GM23338 (cell line): ENCODE results near the gene NOC2L. TPM values are rescaled to one million over a fixed set of nuclear protein-coding genes. Genes with fewer than 3 reads are reported as not detected.
"Not testable (repeated sequence)": the region's sequence is repeated elsewhere in the genome, so short reads cannot be mapped to it uniquely, and the experiment has no call there.

ENCODE experiments used
- ATAC-seq: fragments of 200-7000 bp; cut with Tn5 transposase; 3 replicates; pipeline ENCODE4 v1.9.1; 2020
- DNase-seq: peaks from one replicate; pipeline ENCODE4 v3.0.0-alpha.2; 2015; ENCODE audit warnings: low spot score
- H2AFZ ChIP-seq: fragments of 200-600 bp; sonication (generic); 2 replicates; pipeline ENCODE4 v1.8.0; 2016; ENCODE audit warnings: antibody characterized with exemption, mild to moderate bottlenecking, moderate library complexity
- H3F3A ChIP-seq: fragments of 200-600 bp; sonication (generic); replicated peaks from 2 replicates; pipeline ENCODE4 v1.8.0; 2017; ENCODE audit warnings: antibody characterized with exemption, mixed run types, low read depth
- H3K27ac ChIP-seq: fragments of 200-600 bp; sonication (generic); 2 replicates; pipeline ENCODE4 v1.6.1; 2016; ENCODE audit warnings: low read depth
- H3K27me3 ChIP-seq: fragments of 200-600 bp; sonication (generic); 2 replicates; pipeline ENCODE4 v1.8.0; 2016; ENCODE audit warnings: mild to moderate bottlenecking, mixed run types, moderate library complexity; ENCODE audit not compliant: insufficient read depth
- H3K36me3 ChIP-seq: fragments of 200-600 bp; sonication (generic); 2 replicates; pipeline ENCODE4 v1.8.0; 2016; ENCODE audit warnings: mild to moderate bottlenecking; ENCODE audit not compliant: insufficient read depth
- H3K4me1 ChIP-seq: fragments of 200-600 bp; sonication (generic); 2 replicates; pipeline ENCODE4 v1.8.0; 2016; ENCODE audit warnings: mild to moderate bottlenecking, moderate library complexity; ENCODE audit not compliant: insufficient read depth
- H3K4me2 ChIP-seq: fragments of 200-600 bp; sonication (generic); 2 replicates; pipeline ENCODE4 v1.7.1; 2017; ENCODE audit warnings: mixed run types
- H3K4me3 ChIP-seq: fragments of 200-600 bp; sonication (generic); 2 replicates; pipeline ENCODE4 v1.6.1; 2016; ENCODE audit warnings: mixed run types
- H3K79me2 ChIP-seq: fragments of 200-600 bp; sonication (generic); replicated peaks from 2 replicates; pipeline ENCODE4 v1.8.0; 2017; ENCODE audit warnings: mild to moderate bottlenecking; ENCODE audit not compliant: insufficient read depth
- H3K9me2 ChIP-seq: fragments of 200-600 bp; sonication (generic); 2 replicates; pipeline ENCODE4 v1.8.0; 2017; ENCODE audit not compliant: insufficient read depth
- H4K20me1 ChIP-seq: fragments of 200-600 bp; sonication (generic); replicated peaks from 2 replicates; pipeline ENCODE4 v1.8.0; 2017; ENCODE audit warnings: mild to moderate bottlenecking; ENCODE audit not compliant: insufficient read depth
- H3K27ac Mint-ChIP-seq: 2 replicates; pipeline ENCODE4 v1.8.0; 2020; ENCODE audit warnings: inconsistent platforms, mild to moderate bottlenecking, moderate library complexity, mixed read lengths
- H3K27me3 Mint-ChIP-seq: 3 replicates; pipeline ENCODE4 v1.8.0; 2022; ENCODE audit warnings: low read depth, mild to moderate bottlenecking, moderate library complexity, mixed read lengths, inconsistent platforms; ENCODE audit not compliant: insufficient read depth, poor library complexity
- H3K36me3 Mint-ChIP-seq: 3 replicates; pipeline ENCODE4 v1.8.0; 2021; ENCODE audit warnings: low read depth, mild to moderate bottlenecking, inconsistent platforms, moderate library complexity, mixed read lengths
- H3K4me1 Mint-ChIP-seq: 3 replicates; pipeline ENCODE4 v1.8.0; 2020; ENCODE audit warnings: mild to moderate bottlenecking, inconsistent platforms, mixed read lengths
- H3K4me3 Mint-ChIP-seq: 3 replicates; pipeline ENCODE4 v1.8.0; 2021; ENCODE audit warnings: moderate library complexity, mild to moderate bottlenecking, inconsistent platforms, mixed read lengths
- H3K9me3 Mint-ChIP-seq: 3 replicates; pipeline ENCODE4 v1.8.0; 2020; ENCODE audit warnings: moderate library complexity, mild to moderate bottlenecking, inconsistent platforms, mixed read lengths
- CREB1 ChIP-seq: fragments of 250-450 bp; sonication (Bioruptor Pico); IDR thresholded peaks from 2 replicates; pipeline ENCODE4 v1.5.0; 2020; ENCODE audit warnings: low read depth, mild to moderate bottlenecking, moderate library complexity
- EZH2 ChIP-seq: fragments of 200-600 bp; sonication (generic); IDR thresholded peaks from one replicate; pipeline ENCODE4 v1.8.0; 2017; ENCODE audit warnings: antibody characterized with exemption, mild to moderate bottlenecking, low read depth; ENCODE audit not compliant: unreplicated experiment
- EZH2phosphoT487 ChIP-seq: fragments of 200-600 bp; sonication (generic); IDR thresholded peaks from one replicate; pipeline ENCODE4 v1.8.1; 2018; ENCODE audit warnings: antibody characterized with exemption; ENCODE audit not compliant: unreplicated experiment
- JUNB ChIP-seq: IDR thresholded peaks from one replicate; pipeline ENCODE4 v1.6.1; 2016; ENCODE audit warnings: antibody characterized with exemption; ENCODE audit not compliant: unreplicated experiment
- NANOG ChIP-seq: IDR thresholded peaks from 2 replicates; pipeline ENCODE4 v1.6.1; 2016; ENCODE audit warnings: antibody characterized with exemption, borderline replicate concordance
- POLR2AphosphoS5 ChIP-seq: IDR thresholded peaks from 2 replicates; pipeline ENCODE4 v1.6.1; 2016; ENCODE audit warnings: antibody characterized with exemption, low read depth
- STAT1 ChIP-seq: IDR thresholded peaks from one replicate; pipeline ENCODE4 v1.6.1; 2016; ENCODE audit warnings: antibody characterized with exemption; ENCODE audit not compliant: unreplicated experiment
- ZNF114 ChIP-seq: fragments of 250-450 bp; sonication (Bioruptor Pico); IDR thresholded peaks from 2 replicates; pipeline ENCODE4 v1.5.0; 2020; ENCODE audit warnings: mild to moderate bottlenecking, moderate library complexity
- polyA plus RNA-seq: library from polyadenylated mRNA; unstranded; fragments of >200 nt; fragmentation: Nextera tagmentation; extraction: Ambion mirVana; gene quantifications from 2 replicates; pipeline ENCODE4 v1.2.1, GENCODE V29; 2016
- total RNA-seq: library from RNA; depleted of rRNA; stranded (reverse); fragments of >200 nt; shearing (Covaris generic); gene quantifications from 2 replicates; pipeline ENCODE4 v1.2.3, GENCODE V29; 2014
- TF ChIP-seq, protein P1 (sequence below): IDR thresholded peaks from one replicate; pipeline ENCODE4 v1.6.1; 2018; ENCODE audit warnings: antibody characterized with exemption; ENCODE audit not compliant: unreplicated experiment
- TF ChIP-seq, protein P2 (sequence below), 2 experiments: fragments of 200-600 bp in 1 of 2; sonication (generic) in 1 of 2; conservative IDR thresholded peaks; 2 replicates each; pipeline versions ENCODE4 v1.5.1 to v1.6.1; 2016 to 2017; ENCODE audit warnings: antibody characterized with exemption in 2 of 2, low read depth in 2 of 2, mild to moderate bottlenecking in 2 of 2, moderate library complexity in 1 of 2
- TF ChIP-seq, protein P3 (sequence below): fragments of 250-450 bp; sonication (Bioruptor Pico); IDR thresholded peaks from 2 replicates; pipeline ENCODE4 v1.5.0; 2020; ENCODE audit warnings: mild to moderate bottlenecking, moderate library complexity

Gene NOC2L
- total and polyA plus RNA-seq, 2 experiments from 2014 or later: 79.3 to 125 TPM

DNA sequence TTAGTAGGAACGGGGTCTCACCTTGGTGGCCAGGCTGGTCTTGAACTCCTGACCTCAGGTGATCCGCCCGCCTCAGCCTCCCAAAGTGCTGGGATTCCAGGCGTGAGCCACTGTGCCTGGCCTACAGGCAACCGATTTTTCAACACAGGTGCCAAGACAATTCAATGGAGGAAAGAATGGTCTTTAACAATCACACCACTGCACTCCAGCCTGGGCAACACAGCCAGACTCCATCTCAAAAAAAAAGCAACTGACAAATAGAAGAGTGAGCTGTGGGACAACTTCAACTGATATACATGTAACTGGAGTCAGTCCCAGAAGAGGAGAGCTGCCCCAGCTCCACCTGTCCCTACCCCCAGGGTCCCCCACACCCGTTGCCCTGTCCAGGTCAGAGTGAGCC is 35.5 kb upstream of the NOC2L start:
- H3K27ac ChIP-seq, H3K36me3 Mint-ChIP-seq, H2AFZ ChIP-seq, H3K27ac Mint-ChIP-seq, H3F3A ChIP-seq, H3K79me2 ChIP-seq, H3K4me2 ChIP-seq, DNase-seq, H3K4me1 ChIP-seq, H3K4me3 Mint-ChIP-seq, H3K4me1 Mint-ChIP-seq, H3K9me2 ChIP-seq, H3K4me3 ChIP-seq, ATAC-seq, H3K36me3 ChIP-seq, H4K20me1 ChIP-seq: not testable (repeated sequence)
- Mint-ChIP-seq H3K27me3 (peaks cover 74% of the 10 kb centered on the region), H3K9me3 (peaks cover 21% of the 10 kb centered on the region)
- peaks cover 93% of the 10 kb centered on the region for H3K27me3 ChIP-seq

DNA sequence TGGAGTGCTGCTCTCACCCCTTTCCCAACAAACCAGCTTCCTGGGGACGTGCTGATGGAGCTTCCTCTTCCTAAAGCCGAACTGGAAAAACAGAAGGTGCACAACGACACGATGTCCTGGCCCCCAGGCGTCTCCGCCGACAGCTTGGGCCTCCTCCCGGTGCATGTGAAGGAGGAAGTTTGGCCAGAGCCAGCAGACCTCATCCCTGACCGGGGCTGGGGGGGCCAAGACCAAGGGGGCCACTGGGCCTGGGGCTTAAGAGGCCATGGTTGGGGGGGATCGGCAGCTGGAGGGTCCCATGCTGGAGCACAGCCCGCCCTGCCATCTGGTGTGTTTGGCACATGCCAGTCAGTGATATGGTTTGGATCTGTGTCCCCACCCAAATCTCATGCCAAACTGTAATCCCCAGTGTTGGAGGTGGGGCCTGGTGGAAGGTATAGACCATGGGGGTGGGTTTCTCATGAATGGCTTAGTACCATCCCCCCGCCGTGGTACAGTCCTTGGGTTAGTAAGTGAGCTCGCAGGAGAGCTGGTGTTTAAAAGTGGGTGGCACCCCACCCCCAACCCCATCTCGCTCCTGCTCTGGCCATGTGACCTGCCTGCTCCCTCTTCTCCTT is 34.4 kb upstream of the NOC2L start:
- Histone ChIP-seq H3K79me2 (no peaks in the 10 kb centered on the region), H3K27me3 (peaks cover 93% of the 10 kb centered on the region), H3K4me2 (no peak overlapping the region), H3K36me3 (no peaks in the 10 kb centered on the region), H3K9me2 (no peaks in the 10 kb centered on the region), H3K4me1 (peaks cover 8% of the 10 kb centered on the region), H2AFZ (no peak overlapping the region), H4K20me1 (no peaks in the 10 kb centered on the region), H3K27ac (no peak overlapping the region), H3K4me3 (no peak overlapping the region), H3F3A (0 out of 2 replicates have a peak, but pooled peaks cover 2% of the 10 kb centered on the region)
- ATAC-seq (no peak), DNase-seq (no peak)
- Mint-ChIP-seq H3K27ac (no peak overlapping the region), H3K9me3 (peaks cover 21% of the 10 kb centered on the region), H3K27me3 (peaks cover 79% of the 10 kb centered on the region), H3K4me1 (peaks cover 3% of the 10 kb centered on the region), H3K36me3 (peaks cover 4% of the 10 kb centered on the region), H3K4me3 (no peak overlapping the region)
- TF ChIP-seq EZH2 (no peak), CREB1 (CRISPR knock-in tag) (no peak), ZNF114 (no peak), POLR2AphosphoS5 (no peak), STAT1 (no peak), EZH2phosphoT487 (no peak), JUNB (no peak), NANOG (no peak)
- TF ChIP-seq, protein P1, sequence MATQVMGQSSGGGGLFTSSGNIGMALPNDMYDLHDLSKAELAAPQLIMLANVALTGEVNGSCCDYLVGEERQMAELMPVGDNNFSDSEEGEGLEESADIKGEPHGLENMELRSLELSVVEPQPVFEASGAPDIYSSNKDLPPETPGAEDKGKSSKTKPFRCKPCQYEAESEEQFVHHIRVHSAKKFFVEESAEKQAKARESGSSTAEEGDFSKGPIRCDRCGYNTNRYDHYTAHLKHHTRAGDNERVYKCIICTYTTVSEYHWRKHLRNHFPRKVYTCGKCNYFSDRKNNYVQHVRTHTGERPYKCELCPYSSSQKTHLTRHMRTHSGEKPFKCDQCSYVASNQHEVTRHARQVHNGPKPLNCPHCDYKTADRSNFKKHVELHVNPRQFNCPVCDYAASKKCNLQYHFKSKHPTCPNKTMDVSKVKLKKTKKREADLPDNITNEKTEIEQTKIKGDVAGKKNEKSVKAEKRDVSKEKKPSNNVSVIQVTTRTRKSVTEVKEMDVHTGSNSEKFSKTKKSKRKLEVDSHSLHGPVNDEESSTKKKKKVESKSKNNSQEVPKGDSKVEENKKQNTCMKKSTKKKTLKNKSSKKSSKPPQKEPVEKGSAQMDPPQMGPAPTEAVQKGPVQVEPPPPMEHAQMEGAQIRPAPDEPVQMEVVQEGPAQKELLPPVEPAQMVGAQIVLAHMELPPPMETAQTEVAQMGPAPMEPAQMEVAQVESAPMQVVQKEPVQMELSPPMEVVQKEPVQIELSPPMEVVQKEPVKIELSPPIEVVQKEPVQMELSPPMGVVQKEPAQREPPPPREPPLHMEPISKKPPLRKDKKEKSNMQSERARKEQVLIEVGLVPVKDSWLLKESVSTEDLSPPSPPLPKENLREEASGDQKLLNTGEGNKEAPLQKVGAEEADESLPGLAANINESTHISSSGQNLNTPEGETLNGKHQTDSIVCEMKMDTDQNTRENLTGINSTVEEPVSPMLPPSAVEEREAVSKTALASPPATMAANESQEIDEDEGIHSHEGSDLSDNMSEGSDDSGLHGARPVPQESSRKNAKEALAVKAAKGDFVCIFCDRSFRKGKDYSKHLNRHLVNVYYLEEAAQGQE: no peak
- TF ChIP-seq, protein P2, sequence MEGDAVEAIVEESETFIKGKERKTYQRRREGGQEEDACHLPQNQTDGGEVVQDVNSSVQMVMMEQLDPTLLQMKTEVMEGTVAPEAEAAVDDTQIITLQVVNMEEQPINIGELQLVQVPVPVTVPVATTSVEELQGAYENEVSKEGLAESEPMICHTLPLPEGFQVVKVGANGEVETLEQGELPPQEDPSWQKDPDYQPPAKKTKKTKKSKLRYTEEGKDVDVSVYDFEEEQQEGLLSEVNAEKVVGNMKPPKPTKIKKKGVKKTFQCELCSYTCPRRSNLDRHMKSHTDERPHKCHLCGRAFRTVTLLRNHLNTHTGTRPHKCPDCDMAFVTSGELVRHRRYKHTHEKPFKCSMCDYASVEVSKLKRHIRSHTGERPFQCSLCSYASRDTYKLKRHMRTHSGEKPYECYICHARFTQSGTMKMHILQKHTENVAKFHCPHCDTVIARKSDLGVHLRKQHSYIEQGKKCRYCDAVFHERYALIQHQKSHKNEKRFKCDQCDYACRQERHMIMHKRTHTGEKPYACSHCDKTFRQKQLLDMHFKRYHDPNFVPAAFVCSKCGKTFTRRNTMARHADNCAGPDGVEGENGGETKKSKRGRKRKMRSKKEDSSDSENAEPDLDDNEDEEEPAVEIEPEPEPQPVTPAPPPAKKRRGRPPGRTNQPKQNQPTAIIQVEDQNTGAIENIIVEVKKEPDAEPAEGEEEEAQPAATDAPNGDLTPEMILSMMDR (conservative IDR thresholded peaks at IDR 0.05; ENCODE audit: low read depth in 2 of 2): no peak
- TF ChIP-seq, protein P3, sequence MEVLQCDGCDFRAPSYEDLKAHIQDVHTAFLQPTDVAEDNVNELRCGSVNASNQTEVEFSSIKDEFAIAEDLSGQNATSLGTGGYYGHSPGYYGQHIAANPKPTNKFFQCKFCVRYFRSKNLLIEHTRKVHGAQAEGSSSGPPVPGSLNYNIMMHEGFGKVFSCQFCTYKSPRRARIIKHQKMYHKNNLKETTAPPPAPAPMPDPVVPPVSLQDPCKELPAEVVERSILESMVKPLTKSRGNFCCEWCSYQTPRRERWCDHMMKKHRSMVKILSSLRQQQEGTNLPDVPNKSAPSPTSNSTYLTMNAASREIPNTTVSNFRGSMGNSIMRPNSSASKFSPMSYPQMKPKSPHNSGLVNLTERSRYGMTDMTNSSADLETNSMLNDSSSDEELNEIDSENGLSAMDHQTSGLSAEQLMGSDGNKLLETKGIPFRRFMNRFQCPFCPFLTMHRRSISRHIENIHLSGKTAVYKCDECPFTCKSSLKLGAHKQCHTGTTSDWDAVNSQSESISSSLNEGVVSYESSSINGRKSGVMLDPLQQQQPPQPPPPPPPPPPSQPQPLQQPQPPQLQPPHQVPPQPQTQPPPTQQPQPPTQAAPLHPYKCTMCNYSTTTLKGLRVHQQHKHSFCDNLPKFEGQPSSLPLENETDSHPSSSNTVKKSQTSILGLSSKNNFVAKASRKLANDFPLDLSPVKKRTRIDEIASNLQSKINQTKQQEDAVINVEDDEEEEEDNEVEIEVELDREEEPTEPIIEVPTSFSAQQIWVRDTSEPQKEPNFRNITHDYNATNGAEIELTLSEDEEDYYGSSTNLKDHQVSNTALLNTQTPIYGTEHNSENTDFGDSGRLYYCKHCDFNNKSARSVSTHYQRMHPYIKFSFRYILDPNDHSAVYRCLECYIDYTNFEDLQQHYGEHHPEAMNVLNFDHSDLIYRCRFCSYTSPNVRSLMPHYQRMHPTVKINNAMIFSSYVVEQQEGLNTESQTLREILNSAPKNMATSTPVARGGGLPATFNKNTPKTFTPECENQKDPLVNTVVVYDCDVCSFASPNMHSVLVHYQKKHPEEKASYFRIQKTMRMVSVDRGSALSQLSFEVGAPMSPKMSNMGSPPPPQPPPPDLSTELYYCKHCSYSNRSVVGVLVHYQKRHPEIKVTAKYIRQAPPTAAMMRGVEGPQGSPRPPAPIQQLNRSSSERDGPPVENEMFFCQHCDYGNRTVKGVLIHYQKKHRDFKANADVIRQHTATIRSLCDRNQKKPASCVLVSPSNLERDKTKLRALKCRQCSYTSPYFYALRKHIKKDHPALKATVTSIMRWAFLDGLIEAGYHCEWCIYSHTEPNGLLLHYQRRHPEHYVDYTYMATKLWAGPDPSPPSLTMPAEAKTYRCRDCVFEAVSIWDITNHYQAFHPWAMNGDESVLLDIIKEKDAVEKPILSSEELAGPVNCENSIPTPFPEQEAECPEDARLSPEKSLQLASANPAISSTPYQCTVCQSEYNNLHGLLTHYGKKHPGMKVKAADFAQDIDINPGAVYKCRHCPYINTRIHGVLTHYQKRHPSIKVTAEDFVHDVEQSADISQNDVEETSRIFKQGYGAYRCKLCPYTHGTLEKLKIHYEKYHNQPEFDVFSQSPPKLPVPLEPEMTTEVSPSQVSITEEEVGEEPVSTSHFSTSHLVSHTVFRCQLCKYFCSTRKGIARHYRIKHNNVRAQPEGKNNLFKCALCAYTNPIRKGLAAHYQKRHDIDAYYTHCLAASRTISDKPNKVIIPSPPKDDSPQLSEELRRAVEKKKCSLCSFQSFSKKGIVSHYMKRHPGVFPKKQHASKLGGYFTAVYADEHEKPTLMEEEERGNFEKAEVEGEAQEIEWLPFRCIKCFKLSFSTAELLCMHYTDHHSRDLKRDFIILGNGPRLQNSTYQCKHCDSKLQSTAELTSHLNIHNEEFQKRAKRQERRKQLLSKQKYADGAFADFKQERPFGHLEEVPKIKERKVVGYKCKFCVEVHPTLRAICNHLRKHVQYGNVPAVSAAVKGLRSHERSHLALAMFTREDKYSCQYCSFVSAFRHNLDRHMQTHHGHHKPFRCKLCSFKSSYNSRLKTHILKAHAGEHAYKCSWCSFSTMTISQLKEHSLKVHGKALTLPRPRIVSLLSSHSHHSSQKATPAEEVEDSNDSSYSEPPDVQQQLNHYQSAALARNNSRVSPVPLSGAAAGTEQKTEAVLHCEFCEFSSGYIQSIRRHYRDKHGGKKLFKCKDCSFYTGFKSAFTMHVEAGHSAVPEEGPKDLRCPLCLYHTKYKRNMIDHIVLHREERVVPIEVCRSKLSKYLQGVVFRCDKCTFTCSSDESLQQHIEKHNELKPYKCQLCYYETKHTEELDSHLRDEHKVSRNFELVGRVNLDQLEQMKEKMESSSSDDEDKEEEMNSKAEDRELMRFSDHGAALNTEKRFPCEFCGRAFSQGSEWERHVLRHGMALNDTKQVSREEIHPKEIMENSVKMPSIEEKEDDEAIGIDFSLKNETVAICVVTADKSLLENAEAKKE (CRISPR knock-in tag): no peak
